ENCODE results near the gene PRKN. TPM values are rescaled to one million over a fixed set of nuclear protein-coding genes. Genes with fewer than 3 reads are reported as not detected.

The PRKN gene
- total and polyA plus RNA-seq, 9 of the 15 experiments (the other 6 are each of a cell fraction or from before 2014, with no cell fraction given): 0.03 to 0.96 (median 0.15) TPM; not detected in 2

- no peak for TF ChIP-seq ZNF175 (CRISPR knock-in tag; IDR thresholded peaks at IDR 0.05; ENCODE audit: low read depth)
Measured at GRCh38 chr6:161481786-161482516, 1245.6 kb downstream of the PRKN start (continued).

- no peaks in the 10 kb centered on the region for H3K9me1 ChIP-seq (ENCODE audit: control insufficient read depth, insufficient read depth, low read length)
- no peak overlapping the region for H3K9ac ChIP-seq (ENCODE audit: insufficient read depth in 1 of 2, low read depth in 2 of 2, low read length in 2 of 2)
- H2AFZ ChIP-seq (ENCODE audit: low read depth, low read length): no peak overlapping the region
- no TSS peak for BruUV-seq (replicated peaks)
- no peaks in the 10 kb centered on the region for H3K36me3 ChIP-seq (ENCODE audit: control insufficient read depth, insufficient read depth, low read length)
- WGBS (ENCODE audit: insufficient coverage, low coverage, missing lambda C conversion rate): 2% methylated on average over 12 of the region's 12 CpGs
- intact Hi-C loops (cut with micrococcal nuclease): no loop called here
- in situ Hi-C loops (cut with MboI): no loop called here
- DNase-seq (ENCODE audit: extremely low read depth in 1 of 4, low spot score in 3 of 4) (no peak), ATAC-seq (no peak), FAIRE-seq (no peak)
- no peaks in the 10 kb centered on the region for H3K9me3 ChIP-seq (replicated peaks; ENCODE audit: control insufficient read depth, insufficient read depth, low read depth, low read length)
- H3K79me2 ChIP-seq (ENCODE audit: control insufficient read depth, insufficient read depth, low read length): no peaks in the 10 kb centered on the region
- H3K27me3 ChIP-seq (ENCODE audit: control insufficient read depth in 2 of 2, insufficient read depth in 2 of 2, low read length in 2 of 2): peaks cover 22 to 33% of the 10 kb centered on the region in 2 experiments
- no peak overlapping the region for H3K27ac ChIP-seq (ENCODE audit: extremely low read depth, low read depth, low read length)
- CTCF ChIA-PET (ENCODE audit: low intra/inter-chr PET ratio): no interaction called here
- no peaks in the 10 kb centered on the region for H3K4me1 ChIP-seq (replicated peaks in 1 of 2; ENCODE audit: control insufficient read depth in 2 of 2, insufficient read depth in 2 of 2, low read length in 2 of 2)
- no peak overlapping the region for H3K4me3 ChIP-seq
- no peak overlapping the region for H3K4me2 ChIP-seq (ENCODE audit: insufficient read depth, low read length)
- H4K20me1 ChIP-seq (replicated peaks; ENCODE audit: control insufficient read depth, insufficient read depth, low read length): no peaks in the 10 kb centered on the region
- POLR2A ChIA-PET: no interaction called here
- TF ChIP-seq WHSC1 (IDR thresholded peaks at IDR 0.05; ENCODE audit: low read length) (no peak), GMEB1 (CRISPR knock-in tag; IDR thresholded peaks at IDR 0.05) (no peak), ZNF695 (CRISPR knock-in tag; IDR thresholded peaks at IDR 0.05) (no peak), ZNF511 (CRISPR knock-in tag; IDR thresholded peaks at IDR 0.05) (no peak), KLF16 (IDR thresholded peaks at IDR 0.05) (no peak), BRF2 (IDR thresholded peaks at IDR 0.05; ENCODE audit: borderline replicate concordance, insufficient read depth, insufficient read length) (no peak), MCM2 (IDR thresholded peaks at IDR 0.05; ENCODE audit: low read depth) (no peak), PURB (CRISPR knock-in tag; IDR thresholded peaks at IDR 0.05; ENCODE audit: low read depth) (no peak), MCM3 (IDR thresholded peaks at IDR 0.05) (no peak), TEAD4 (IDR thresholded peaks at IDR 0.05; ENCODE audit: low read length) (no peak), TEAD4 (CRISPR knock-in tag; IDR thresholded peaks at IDR 0.05; ENCODE audit: borderline replicate concordance) (no peak), ZBTB7A (IDR thresholded peaks at IDR 0.05; ENCODE audit: borderline replicate concordance, control insufficient read depth, low read depth, low read length) (no peak), HDAC1 (IDR thresholded peaks at IDR 0.05) (no peak), PATZ1 (CRISPR knock-in tag; IDR thresholded peaks at IDR 0.05; ENCODE audit: borderline replicate concordance) (no peak)
Measured at GRCh38 chr6:161480421-161481155, 1247.0 kb downstream of the PRKN start.
